ENCODE results near the gene TIE1.

GRCh38 chr1:43366601-43367025, 65.8 kb downstream of the TIE1 start:
- TF ChIP-seq, protein P1, sequence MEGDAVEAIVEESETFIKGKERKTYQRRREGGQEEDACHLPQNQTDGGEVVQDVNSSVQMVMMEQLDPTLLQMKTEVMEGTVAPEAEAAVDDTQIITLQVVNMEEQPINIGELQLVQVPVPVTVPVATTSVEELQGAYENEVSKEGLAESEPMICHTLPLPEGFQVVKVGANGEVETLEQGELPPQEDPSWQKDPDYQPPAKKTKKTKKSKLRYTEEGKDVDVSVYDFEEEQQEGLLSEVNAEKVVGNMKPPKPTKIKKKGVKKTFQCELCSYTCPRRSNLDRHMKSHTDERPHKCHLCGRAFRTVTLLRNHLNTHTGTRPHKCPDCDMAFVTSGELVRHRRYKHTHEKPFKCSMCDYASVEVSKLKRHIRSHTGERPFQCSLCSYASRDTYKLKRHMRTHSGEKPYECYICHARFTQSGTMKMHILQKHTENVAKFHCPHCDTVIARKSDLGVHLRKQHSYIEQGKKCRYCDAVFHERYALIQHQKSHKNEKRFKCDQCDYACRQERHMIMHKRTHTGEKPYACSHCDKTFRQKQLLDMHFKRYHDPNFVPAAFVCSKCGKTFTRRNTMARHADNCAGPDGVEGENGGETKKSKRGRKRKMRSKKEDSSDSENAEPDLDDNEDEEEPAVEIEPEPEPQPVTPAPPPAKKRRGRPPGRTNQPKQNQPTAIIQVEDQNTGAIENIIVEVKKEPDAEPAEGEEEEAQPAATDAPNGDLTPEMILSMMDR (IDR thresholded peaks at IDR 0.05; ENCODE audit: extremely low read depth in 1 of 2, insufficient read depth in 1 of 2, low read depth in 1 of 2, low read length in 2 of 2) = no peak
- peak; percentile 73 for TF ChIP-seq POLR2A (IDR thresholded peaks at IDR 0.05; ENCODE audit: low read depth, low read length)
- TF ChIP-seq EZH2 (IDR thresholded peaks at IDR 0.05; ENCODE audit: borderline replicate concordance, low read depth, low read length, severe bottlenecking) = no peak
- TF ChIP-seq POLR2AphosphoS5 (IDR thresholded peaks at IDR 0.05; ENCODE audit: insufficient read depth, low read depth, low read length) = peak; percentile 45
- no peak for TF ChIP-seq MAX (IDR thresholded peaks at IDR 0.05; ENCODE audit: insufficient read depth, insufficient read length)
- no peak for TF ChIP-seq MYC (IDR thresholded peaks at IDR 0.05; ENCODE audit: low read depth, low read length)
- no peak for TF ChIP-seq FOS (IDR thresholded peaks at IDR 0.05; ENCODE audit: borderline replicate concordance, insufficient read depth, low read length)
- no peak for TF ChIP-seq JUN (IDR thresholded peaks at IDR 0.05; ENCODE audit: borderline replicate concordance, insufficient read depth, insufficient read length, low read depth)
